ENCODE data around the gene CDIP1. TPM values are rescaled to one million over a fixed set of nuclear protein-coding genes. Genes with fewer than 3 reads are reported as not detected.

The CDIP1 gene
- total and polyA plus RNA-seq, 9 of the 15 experiments (the other 6 are each of a cell fraction or from before 2014, with no cell fraction given), result 0.29 TPM; not detected in 8

- Histone ChIP-seq H3K4me3 (no peak overlapping the region), H3K9ac (ENCODE audit: insufficient read depth in 1 of 2, low read depth in 2 of 2, low read length in 2 of 2) (no peak overlapping the region), H3K27me3 (ENCODE audit: control insufficient read depth in 2 of 2, insufficient read depth in 2 of 2, low read length in 2 of 2) (no peaks in the 10 kb centered on the region), H3K79me2 (ENCODE audit: control insufficient read depth, insufficient read depth, low read length) (peaks cover 41% of the 10 kb centered on the region; the same call in 2 of the 3 replicates), H3K9me1 (ENCODE audit: control insufficient read depth, insufficient read depth, low read length) (no peaks in the 10 kb centered on the region), H4K20me1 (replicated peaks; ENCODE audit: control insufficient read depth, insufficient read depth, low read length) (no peaks in the 10 kb centered on the region), H3K36me3 (ENCODE audit: control insufficient read depth, insufficient read depth, low read length) (peaks cover 27% of the 10 kb centered on the region), H2AFZ (ENCODE audit: low read depth, low read length) (no peak overlapping the region), H3K4me2 (ENCODE audit: insufficient read depth, low read length) (no peak overlapping the region), H3K27ac (ENCODE audit: extremely low read depth, low read depth, low read length) (no peak overlapping the region; the same call in 2 of the 3 replicates), H3K4me1 (replicated peaks in 1 of 2; ENCODE audit: control insufficient read depth in 2 of 2, insufficient read depth in 2 of 2, low read length in 2 of 2) (peaks cover 0 to 2% of the 10 kb centered on the region in 2 experiments; a peak in 2 of 5 replicates), H3K9me3 (replicated peaks; ENCODE audit: control insufficient read depth, insufficient read depth, low read depth, low read length) (no peaks in the 10 kb centered on the region)
- no TSS peak for BruUV-seq (replicated peaks)
- ChIA-PET POLR2A (interaction anchor here (1.0 kb wide), 1 partner anchor 10 kb away, joined by 3 read pairs; no protein-coding TSS in a partner anchor), CTCF (ENCODE audit: low intra/inter-chr PET ratio) (no interaction called here)
- no peak for DNase-seq (ENCODE audit: extremely low read depth in 1 of 4, low spot score in 3 of 4)
- FAIRE-seq, result peak; percentile 15
- WGBS (ENCODE audit: insufficient coverage, low coverage, missing lambda C conversion rate), result 83% methylated on average over 4 of the region's 4 CpGs
- intact Hi-C loops (cut with micrococcal nuclease) (no loop called here), in situ Hi-C loops (cut with MboI) (no loop called here)
- TF ChIP-seq ZNF121 (CRISPR knock-in tag; conservative IDR thresholded peaks at IDR 0.05) (peak; percentile 58; the same call in 1 of the 2 replicates), HNRNPK (IDR thresholded peaks at IDR 0.05; ENCODE audit: low read depth, low read length, poor library complexity, severe bottlenecking) (no peak)
- no peak for ATAC-seq
These were observed 42.3 kb downstream of the CDIP1 start for GRCh38 chr16:4496305-4496704.

GRCh38 chr16:4495766-4496165 is 42.8 kb downstream of the CDIP1 start:
- H3K9me3 ChIP-seq (replicated peaks; ENCODE audit: control insufficient read depth, insufficient read depth, low read depth, low read length), result no peaks in the 10 kb centered on the region
- H2AFZ ChIP-seq (ENCODE audit: low read depth, low read length), result no peak overlapping the region
- H3K4me3 ChIP-seq, result no peak overlapping the region
- ChIA-PET POLR2A (interaction anchor here (1.5 kb wide), 1 partner anchor 10 kb away, joined by 4 read pairs; no protein-coding TSS in a partner anchor), CTCF (ENCODE audit: low intra/inter-chr PET ratio) (no interaction called here)
- H3K9ac ChIP-seq (ENCODE audit: insufficient read depth in 1 of 2, low read depth in 2 of 2, low read length in 2 of 2), result no peak overlapping the region
- no peaks in the 10 kb centered on the region for H3K9me1 ChIP-seq (ENCODE audit: control insufficient read depth, insufficient read depth, low read length)
- H4K20me1 ChIP-seq (replicated peaks; ENCODE audit: control insufficient read depth, insufficient read depth, low read length), result no peaks in the 10 kb centered on the region
- WGBS (ENCODE audit: insufficient coverage, low coverage, missing lambda C conversion rate), result 82% methylated on average over 1 of the region's 2 CpGs
- FAIRE-seq, result no peak
- peaks cover 32% of the 10 kb centered on the region for H3K36me3 ChIP-seq (ENCODE audit: control insufficient read depth, insufficient read depth, low read length)
- in situ Hi-C loops (cut with MboI), result no loop called here
- H3K4me1 ChIP-seq (replicated peaks in 1 of 2; ENCODE audit: control insufficient read depth in 2 of 2, insufficient read depth in 2 of 2, low read length in 2 of 2), result peaks cover 0 to 2% of the 10 kb centered on the region in 2 experiments; a peak in 2 of 5 replicates
- no peak overlapping the region for H3K4me2 ChIP-seq (ENCODE audit: insufficient read depth, low read length)
- no TSS peak for BruUV-seq (replicated peaks)
- no peak overlapping the region for H3K27ac ChIP-seq (ENCODE audit: extremely low read depth, low read depth, low read length)
- ATAC-seq, result no peak
- intact Hi-C loops (cut with micrococcal nuclease), result no loop called here
- no peak for DNase-seq (ENCODE audit: extremely low read depth in 1 of 4, low spot score in 3 of 4)
- H3K27me3 ChIP-seq (ENCODE audit: control insufficient read depth in 2 of 2, insufficient read depth in 2 of 2, low read length in 2 of 2), result no peaks in the 10 kb centered on the region
- H3K79me2 ChIP-seq (ENCODE audit: control insufficient read depth, insufficient read depth, low read length), result peaks cover 35% of the 10 kb centered on the region
- TF ChIP-seq ZNF436 (CRISPR knock-in tag; IDR thresholded peaks at IDR 0.05), result no peak
- TF ChIP-seq MGA (IDR thresholded peaks at IDR 0.05), result no peak
